Activated T-helper 17 cell treated with anti-CD3 and anti-CD28 coated beads, Interleukin-2, amount 50 U/mL, for 72 hours (primary cell): ENCODE measurements around the gene KRTAP12-4. TPM values are rescaled to one million over a fixed set of nuclear protein-coding genes. Genes with fewer than 3 reads are reported as not detected.
A peak's percentile ranks its signal among the peaks of the same experiment; 100 is the strongest.
"Not testable (repeated sequence)": the region's sequence is repeated elsewhere in the genome, so short reads cannot be mapped to it uniquely, and the experiment has no call there.

Source experiments
- ATAC-seq: fragments of 150-1000 bp; cut with Tn5 transposase; replicated peaks from 2 replicates; pipeline ENCODE4 v1.10.0; 2021; ENCODE audit warnings: mild to moderate bottlenecking, moderate library complexity
- H3K27ac Mint-ChIP-seq: one replicate; pipeline ENCODE4 v1.8.0; 2022; ENCODE audit warnings: mixed read lengths
- H3K27me3 Mint-ChIP-seq: one replicate; pipeline ENCODE4 v1.8.0; 2022; ENCODE audit warnings: mixed read lengths
- H3K36me3 Mint-ChIP-seq: one replicate; pipeline ENCODE4 v1.8.0; 2022; ENCODE audit warnings: low read depth, mild to moderate bottlenecking, mixed read lengths
- H3K4me1 Mint-ChIP-seq: one replicate; pipeline ENCODE4 v1.8.0; 2022; ENCODE audit warnings: mixed read lengths
- H3K4me3 Mint-ChIP-seq: one replicate; pipeline ENCODE4 v1.8.0; 2022; ENCODE audit warnings: mild to moderate bottlenecking, mixed read lengths
- H3K9me3 Mint-ChIP-seq: one replicate; pipeline ENCODE4 v1.8.0; 2022; ENCODE audit warnings: mixed read lengths
- total RNA-seq, 2 donors: library from RNA; stranded (reverse); gene quantifications; one replicate each; pipeline ENCODE4 v1.2.3, GENCODE V29; 2022

The KRTAP12-4 gene
- total RNA-seq, 2 donors from 2014 or later: not detected

DNA sequence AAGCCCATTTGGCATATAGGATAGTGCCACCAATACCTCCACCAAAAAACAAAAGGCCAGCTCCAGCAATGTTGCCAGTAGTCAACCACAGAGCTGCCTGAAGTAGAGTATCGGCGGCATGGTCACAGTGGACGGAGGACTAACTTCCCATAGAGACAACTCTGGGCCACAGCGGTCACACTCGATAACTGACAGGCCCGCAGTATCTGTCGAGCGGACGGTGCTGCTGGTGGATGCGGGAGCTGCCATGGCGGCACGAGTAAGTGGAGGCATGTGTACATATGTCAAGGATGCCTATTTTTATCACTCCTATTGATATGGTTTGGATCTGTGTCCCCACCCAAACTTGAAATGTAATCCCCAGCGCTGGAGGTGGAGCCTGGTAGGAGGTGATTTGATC, 23.4 kb upstream of the KRTAP12-4 start:
- no peak for ATAC-seq
- Mint-ChIP-seq H3K27me3 (no peaks in the 10 kb centered on the region), H3K36me3 (no peaks in the 10 kb centered on the region), H3K27ac (no peak overlapping the region), H3K4me1 (no peaks in the 10 kb centered on the region), H3K9me3 (peaks cover 3% of the 10 kb centered on the region), H3K4me3 (no peak overlapping the region)

DNA sequence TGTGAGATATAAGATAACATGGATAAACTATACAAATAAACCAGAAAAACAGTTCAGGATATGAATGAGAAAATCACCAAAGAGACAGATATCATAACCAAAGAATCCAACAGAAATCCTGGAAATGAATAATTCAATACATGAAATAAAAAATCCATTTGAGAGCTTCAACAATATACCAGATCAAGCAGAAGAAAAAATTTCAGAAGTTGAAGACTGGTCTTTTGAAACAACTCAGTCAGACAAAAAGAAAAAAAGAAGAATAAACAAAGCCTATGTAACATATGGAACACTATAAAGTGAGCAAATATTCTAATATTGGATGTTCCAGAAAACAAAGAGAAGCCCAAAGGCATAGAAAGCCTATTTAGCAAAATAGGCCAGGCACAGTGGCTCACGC, 17.5 kb upstream of the KRTAP12-4 start:
- Mint-ChIP-seq H3K27ac (no peak overlapping the region), H3K36me3 (no peaks in the 10 kb centered on the region), H3K27me3 (no peaks in the 10 kb centered on the region), H3K4me3 (no peak overlapping the region), H3K4me1 (no peaks in the 10 kb centered on the region), H3K9me3 (peaks cover 11% of the 10 kb centered on the region)
- ATAC-seq: no peak

DNA sequence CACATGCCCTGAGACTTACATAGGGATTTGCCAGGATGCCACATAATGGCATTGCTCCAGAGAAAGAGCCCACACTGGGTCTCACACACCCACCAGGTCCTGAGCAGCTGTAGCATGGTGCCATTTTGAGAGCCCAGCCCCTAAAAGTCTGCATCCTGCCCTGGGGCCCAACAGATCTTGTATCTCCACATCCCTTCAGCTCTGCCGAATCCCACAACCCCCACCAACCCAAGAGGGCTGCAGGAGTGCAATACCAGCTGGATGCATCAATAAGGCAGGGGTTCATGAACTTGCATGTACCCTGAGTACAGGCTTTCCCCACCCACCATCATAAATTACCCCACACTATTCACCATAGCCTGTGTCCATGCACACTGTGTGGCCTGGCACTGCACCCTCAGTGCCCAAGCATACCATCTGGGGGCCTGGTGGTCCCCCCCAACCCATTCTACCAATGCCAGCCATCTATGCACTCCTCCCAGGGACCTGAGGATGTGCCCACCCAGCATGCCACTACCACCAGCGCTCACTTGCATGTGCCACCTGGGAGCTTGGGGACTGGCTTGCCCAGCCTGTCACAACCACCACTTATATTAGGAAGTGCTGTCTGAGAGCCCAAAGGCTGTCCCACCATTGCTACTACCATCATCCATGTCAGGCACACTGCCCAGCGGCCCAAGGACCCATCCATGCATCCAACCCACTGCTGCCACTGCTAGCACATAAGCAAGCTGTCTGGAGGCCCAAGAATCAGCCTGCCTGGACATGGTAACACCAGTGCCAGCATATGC, 16.4 kb upstream of the KRTAP12-4 start:
- Mint-ChIP-seq H3K9me3 (peaks cover 11% of the 10 kb centered on the region), H3K4me1 (no peaks in the 10 kb centered on the region), H3K27ac (no peak overlapping the region), H3K4me3 (no peak overlapping the region), H3K36me3 (no peaks in the 10 kb centered on the region), H3K27me3 (no peaks in the 10 kb centered on the region)
- no peak for ATAC-seq

DNA sequence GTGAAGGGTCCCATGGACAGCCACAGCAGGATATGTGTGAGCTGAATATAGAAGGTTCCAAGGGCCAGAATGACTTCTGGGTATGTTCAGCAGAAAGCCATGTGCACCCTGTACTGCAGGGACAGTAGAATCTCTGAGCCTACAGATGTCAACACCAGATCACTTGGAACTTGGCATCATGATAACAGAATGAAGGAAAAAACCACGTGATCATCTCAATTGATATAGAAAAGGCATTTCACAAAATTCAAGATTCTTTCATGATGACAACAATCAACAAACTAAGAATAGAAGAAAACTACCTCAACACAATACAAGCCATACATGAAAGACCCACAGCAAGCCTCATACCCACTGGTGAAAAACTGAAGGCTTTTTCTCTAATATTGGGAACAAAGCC, 13.2 kb upstream of the KRTAP12-4 start:
- no peaks in the 10 kb centered on the region for H3K4me1 Mint-ChIP-seq
- peaks cover 9% of the 10 kb centered on the region for H3K9me3 Mint-ChIP-seq
- H3K27me3 Mint-ChIP-seq: no peaks in the 10 kb centered on the region
- H3K27ac Mint-ChIP-seq: no peak overlapping the region
- H3K36me3 Mint-ChIP-seq: no peaks in the 10 kb centered on the region
- no peak for ATAC-seq
- no peak overlapping the region for H3K4me3 Mint-ChIP-seq

DNA sequence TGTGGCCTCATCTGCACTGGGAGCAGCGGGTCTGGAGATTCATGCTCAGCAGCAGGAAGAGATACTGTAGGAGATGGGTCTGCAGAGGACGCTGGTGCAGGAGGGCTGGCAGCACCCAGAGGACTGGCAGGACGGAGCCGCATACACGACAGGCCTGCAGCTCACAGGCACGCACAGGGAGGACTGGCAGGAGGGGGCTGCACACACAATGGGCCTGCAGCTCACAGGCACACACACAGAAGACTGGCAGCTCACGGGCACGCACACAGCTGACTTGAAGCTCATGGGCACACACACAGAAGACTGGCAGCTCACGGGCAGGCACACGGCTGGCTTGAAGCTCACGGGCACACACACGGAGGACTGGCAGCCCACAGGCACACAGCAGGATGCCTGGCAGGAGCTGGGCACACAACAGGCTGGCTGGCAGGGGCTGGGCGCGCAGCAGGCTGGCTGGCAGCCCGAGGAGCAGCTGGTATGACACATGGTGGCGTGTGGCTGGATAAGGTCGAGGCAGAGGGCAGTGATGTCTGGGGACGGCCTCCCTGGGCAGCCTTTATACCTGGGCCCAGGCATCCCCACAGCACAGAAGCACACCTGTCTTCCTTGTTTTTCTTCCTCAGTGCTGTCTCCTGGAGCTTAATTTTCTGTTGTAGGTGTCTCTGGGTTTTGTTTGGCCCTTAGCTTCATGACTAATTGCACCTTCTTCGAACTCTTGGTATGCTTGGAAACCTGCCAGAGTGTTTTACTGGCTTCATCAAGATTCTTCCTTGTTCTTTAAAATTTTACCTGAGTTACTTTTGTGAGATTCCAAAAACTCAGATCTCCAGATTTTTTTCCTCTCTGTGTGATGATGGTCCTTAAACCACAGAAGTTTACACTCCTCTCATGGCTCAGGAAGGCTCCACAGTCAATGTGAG, 12.2 kb upstream of the KRTAP12-4 start, which contains the start of gene KRTAP12-2:
TSS of gene KRTAP12-2 (minus strand) at position 527 of the 920 bp plus-strand sequence. CDS start at position 486, 41 bp downstream.
- no peak within 1 kb of the TSS for H3K27ac Mint-ChIP-seq
- peaks cover 13% of the 10 kb centered on the region for H3K9me3 Mint-ChIP-seq
- no peak for ATAC-seq
- H3K36me3 Mint-ChIP-seq: no peaks in the 10 kb centered on the region
- no peaks in the 10 kb centered on the region for H3K4me1 Mint-ChIP-seq
- H3K27me3 Mint-ChIP-seq: no peaks in the 10 kb centered on the region
- no peak within 1 kb of the TSS for H3K4me3 Mint-ChIP-seq

DNA sequence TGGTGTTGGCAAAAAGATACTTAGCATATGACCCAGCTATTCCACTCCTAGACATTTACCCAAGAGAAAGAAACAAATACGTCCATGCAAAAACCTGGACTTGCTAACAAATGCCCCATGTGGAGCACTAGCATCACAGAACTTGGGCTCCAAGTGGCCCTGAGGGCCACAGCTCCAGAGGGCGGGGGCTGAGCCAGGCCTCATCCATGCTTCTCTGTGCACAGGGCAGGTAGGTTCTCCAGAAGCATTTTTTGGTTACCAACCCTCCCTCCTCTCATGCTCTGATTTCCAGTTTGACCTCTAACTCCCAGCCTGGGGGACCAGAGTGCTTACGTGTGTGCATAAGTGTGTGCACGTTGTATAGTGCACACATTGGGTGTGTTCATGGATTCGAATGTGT, 10.2 kb upstream of the KRTAP12-4 start:
- Mint-ChIP-seq H3K27ac (no peak overlapping the region), H3K36me3 (no peaks in the 10 kb centered on the region), H3K9me3 (peaks cover 13% of the 10 kb centered on the region), H3K27me3 (no peaks in the 10 kb centered on the region), H3K4me3 (no peak overlapping the region), H3K4me1 (no peaks in the 10 kb centered on the region)
- ATAC-seq: no peak

DNA sequence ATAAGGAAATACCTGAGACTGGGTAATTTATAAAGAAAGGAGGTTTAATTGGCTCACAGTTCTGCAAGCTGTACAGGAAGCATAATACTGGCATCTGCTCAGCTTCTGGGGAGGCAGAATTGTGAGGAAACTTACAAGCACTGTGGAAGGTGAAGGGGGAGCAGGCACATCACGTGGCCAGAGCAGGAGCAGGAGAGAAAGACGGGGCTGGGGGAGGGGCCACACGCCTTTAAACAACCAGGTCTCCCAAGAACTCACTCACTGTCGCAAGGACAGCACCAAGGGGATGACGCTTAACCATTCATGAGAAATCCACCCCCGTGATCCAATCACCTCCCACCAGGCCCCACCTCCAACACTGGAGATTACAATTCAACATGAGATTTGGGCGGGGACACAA, 7.1 kb upstream of the KRTAP12-4 start:
- Mint-ChIP-seq H3K9me3 (peaks cover 11% of the 10 kb centered on the region), H3K4me1 (peaks cover 19% of the 10 kb centered on the region)
- H3K4me3 Mint-ChIP-seq, H3K27me3 Mint-ChIP-seq, ATAC-seq, H3K36me3 Mint-ChIP-seq, H3K27ac Mint-ChIP-seq: not testable (repeated sequence)

DNA sequence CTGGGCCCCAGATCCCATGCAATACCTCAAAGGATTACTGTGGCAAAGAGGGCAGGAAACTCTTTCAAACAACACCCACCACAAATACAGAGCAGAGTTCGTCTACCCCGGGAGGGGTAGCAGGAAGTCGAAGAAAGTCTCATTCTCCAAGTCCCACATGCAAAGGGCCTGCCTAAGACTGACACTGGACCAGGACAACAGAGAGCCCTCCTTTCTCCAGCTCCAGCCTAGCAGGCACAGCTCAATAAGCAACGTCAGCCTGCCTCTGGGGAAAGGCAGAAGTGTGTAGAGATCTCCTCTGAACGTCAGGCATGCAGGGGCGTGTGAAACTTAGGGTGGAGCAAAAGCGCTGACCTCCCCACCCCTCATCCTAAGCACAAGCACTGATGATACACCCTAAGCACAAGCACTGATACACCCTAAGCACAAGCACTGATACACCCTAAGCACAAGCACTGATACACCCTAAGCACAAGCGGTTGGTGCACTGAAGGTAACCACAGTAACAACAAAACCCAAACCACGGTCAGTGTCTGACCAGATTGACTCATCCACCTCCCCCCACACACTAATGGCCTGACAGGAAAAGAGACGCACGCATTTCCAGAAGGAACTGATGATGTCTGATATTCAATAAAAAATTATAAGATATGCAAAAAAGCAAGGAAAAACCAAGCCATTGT, 4.6 kb upstream of the KRTAP12-4 start:
- Mint-ChIP-seq H3K27ac (peak overlapping the region; percentile 82), H3K9me3 (peaks cover 16% of the 10 kb centered on the region), H3K4me3 (peak overlapping the region; percentile 81), H3K27me3 (no peaks in the 10 kb centered on the region), H3K4me1 (peaks cover 21% of the 10 kb centered on the region), H3K36me3 (no peaks in the 10 kb centered on the region)
- peak; percentile 56 for ATAC-seq

DNA sequence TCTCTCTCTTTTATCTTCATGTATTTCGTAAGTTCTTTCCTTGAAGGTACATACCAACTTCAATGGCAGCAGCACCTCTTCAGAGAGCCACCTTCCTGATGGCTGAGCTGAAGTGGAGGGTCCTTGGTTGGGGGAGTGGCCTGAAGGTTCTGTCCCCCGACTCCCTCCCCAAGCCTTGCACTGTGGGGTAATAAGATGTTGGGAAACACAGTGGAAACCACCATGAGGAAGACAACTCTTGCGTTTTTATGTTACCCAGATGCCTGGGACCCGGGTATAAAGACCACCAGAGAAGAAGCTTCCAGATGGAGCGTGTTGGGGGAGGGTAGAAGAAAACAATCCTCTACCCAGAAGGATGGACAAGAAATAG, 4.1 kb upstream of the KRTAP12-4 start:
- peaks cover 16% of the 10 kb centered on the region for H3K9me3 Mint-ChIP-seq
- H3K4me1 Mint-ChIP-seq: peaks cover 23% of the 10 kb centered on the region
- H3K27ac Mint-ChIP-seq: peak overlapping the region; percentile 82
- H3K27me3 Mint-ChIP-seq: no peaks in the 10 kb centered on the region
- H3K36me3 Mint-ChIP-seq: no peaks in the 10 kb centered on the region
- peak overlapping the region; percentile 81 for H3K4me3 Mint-ChIP-seq
- ATAC-seq: no peak

DNA sequence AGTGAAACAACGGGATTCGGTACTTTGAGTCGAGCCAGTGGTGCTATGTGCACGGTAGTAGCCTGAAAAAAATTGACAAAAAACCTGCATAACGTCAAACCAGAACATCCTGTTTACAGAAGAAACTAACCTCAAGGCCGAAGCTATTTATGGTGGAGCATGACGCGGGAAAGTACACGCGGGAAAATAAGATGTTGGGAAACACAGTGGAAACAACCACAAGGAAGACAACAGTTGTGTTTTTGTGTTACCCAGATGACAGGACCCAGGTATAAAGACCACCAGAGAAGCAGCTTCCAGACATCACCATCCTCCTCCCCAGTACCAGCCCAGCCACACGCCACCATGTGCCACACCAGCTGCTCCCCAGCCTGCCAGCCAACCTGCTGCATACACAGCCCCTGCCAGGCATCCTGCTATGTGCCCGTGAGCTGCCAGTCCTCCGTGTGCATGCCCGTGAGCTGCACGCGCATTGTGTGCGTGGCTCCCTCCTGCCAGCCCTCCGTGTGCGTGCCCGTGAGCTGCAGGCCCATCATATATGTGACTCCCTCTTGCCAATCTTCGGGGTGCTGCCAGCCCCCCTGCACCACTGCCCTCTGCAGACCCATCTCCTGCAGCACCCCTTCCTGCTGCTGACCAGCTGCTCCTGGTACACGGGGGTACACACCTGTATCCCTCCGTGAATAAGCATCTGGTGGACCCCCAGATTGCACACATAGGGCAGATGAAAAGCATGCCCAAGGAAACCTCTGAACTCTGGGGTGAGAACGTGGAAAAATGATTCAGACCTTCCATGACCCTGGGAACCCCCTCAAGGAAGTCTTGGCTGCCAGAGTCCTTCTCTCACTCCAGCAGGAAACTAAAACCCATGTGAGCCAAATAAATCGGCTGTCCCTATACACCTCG, 3.4 kb upstream of the KRTAP12-4 start, which contains the start of gene KRTAP12-3:
TSS of gene KRTAP12-3 (plus strand) at position 298 of the 906 bp plus-strand sequence. CDS start at position 346, 48 bp downstream.
- ATAC-seq: peak; percentile 75
- Mint-ChIP-seq H3K36me3 (no peaks in the 10 kb centered on the region), H3K4me1 (peaks cover 23% of the 10 kb centered on the region), H3K4me3 (peak within 1 kb of the TSS; percentile 81), H3K27me3 (no peaks in the 10 kb centered on the region), H3K27ac (peak within 1 kb of the TSS; percentile 82), H3K9me3 (peaks cover 16% of the 10 kb centered on the region)

DNA sequence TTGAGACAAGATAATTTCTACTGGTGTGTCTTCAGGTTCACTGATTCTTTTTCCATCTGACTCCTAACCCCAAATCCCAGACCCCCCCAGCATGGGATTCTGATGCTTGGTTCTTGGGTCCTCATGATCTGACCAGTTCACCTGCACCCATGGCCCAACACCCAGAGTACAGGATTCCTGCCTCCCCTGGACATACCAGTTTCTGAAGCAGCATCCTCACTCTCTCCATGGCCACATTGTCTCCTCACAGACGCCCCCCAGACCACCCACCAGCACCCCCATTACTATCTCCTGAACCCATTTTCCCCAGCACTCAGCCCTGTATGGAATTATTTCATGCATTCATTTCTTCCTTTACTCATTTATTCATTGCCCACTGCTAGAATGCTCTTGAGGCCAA, 2.4 kb upstream of the KRTAP12-4 start:
- peaks cover 23% of the 10 kb centered on the region for H3K4me1 Mint-ChIP-seq
- H3K36me3 Mint-ChIP-seq: no peaks in the 10 kb centered on the region
- H3K9me3 Mint-ChIP-seq: peaks cover 12% of the 10 kb centered on the region
- peak overlapping the region; percentile 81 for H3K4me3 Mint-ChIP-seq
- ATAC-seq: no peak
- H3K27me3 Mint-ChIP-seq: no peaks in the 10 kb centered on the region
- H3K27ac Mint-ChIP-seq: peak overlapping the region; percentile 82

DNA sequence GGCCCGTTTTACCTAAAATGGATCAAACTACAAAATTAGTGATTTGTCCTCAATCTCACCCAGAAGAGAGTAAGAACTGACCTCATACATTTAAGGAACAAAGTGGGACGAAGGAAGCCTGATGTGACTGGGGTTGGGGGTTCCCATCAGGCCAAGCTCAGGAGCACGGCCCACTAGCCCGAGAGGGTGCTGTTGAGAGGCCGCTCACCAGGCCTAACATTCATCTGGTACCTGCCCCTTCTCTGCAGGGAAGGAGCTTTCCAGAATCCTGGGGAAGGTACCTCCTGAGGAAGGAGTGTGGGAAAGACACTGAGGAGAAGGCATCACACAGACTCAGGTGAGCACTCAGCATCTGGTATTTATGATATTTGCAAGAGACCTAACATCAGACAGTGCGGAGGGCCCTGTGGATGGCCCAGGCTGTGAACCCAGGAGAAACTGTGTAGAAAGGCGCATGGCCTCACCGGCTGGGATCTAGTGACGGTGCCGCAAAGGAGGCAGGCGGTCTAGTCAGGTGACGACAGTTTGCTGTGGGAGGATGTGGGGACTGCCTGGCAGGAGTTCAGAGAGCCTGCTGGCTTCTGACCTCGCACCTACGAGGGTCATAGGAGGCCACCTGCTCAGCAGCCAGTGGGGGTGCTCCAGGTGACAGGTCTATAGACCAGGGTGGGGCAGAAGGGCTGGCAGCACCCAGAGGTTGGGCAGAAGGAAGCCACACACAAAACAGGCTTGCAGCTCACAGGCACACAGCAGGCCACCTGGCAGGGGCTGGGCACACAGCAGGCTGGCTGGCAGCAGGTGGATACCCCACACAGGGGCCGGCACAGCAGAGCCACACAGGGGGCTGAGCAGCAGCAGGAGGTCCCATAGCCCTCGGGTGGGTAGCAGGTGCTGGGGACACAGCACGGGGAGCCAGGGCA, 543 bp downstream of the KRTAP12-4 start:
- ATAC-seq: peak; percentile 14
- Mint-ChIP-seq H3K4me1 (peaks cover 23% of the 10 kb centered on the region), H3K36me3 (no peaks in the 10 kb centered on the region), H3K9me3 (peaks cover 12% of the 10 kb centered on the region), H3K27me3 (no peaks in the 10 kb centered on the region), H3K4me3 (peak overlapping the region; percentile 19), H3K27ac (peak overlapping the region; percentile 50)

DNA sequence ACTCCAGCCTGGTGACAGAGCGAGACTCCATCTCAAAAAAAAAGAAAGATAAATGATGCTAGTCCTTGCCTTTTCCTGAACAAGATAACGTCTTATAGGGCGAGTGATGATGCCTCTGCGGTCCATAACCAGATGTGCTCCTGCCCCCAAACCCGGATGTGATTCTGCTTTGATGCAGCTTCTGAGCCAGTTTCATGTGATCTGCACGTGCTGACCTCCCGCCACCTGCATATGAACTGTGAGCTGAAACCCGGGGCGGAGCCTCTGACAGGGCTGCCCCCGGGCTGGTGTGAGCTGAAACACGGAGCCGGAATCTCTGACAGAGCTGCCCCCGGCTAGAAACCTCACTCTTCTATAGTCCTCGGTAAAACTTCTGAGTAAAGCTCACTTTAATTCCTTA, 1.3 kb downstream of the KRTAP12-4 start:
- no peaks in the 10 kb centered on the region for H3K27me3 Mint-ChIP-seq

More for the DNA sequence above, 1.3 kb downstream of the KRTAP12-4 start:
- Mint-ChIP-seq H3K4me1 (peaks cover 16% of the 10 kb centered on the region), H3K4me3 (no peak overlapping the region), H3K27ac (no peak overlapping the region), H3K36me3 (no peaks in the 10 kb centered on the region), H3K9me3 (peaks cover 12% of the 10 kb centered on the region)
- no peak for ATAC-seq
